Neutrophil (primary cell): ENCODE data around the gene CNOT1.

Experiments
- H3K27ac ChIP-seq: fragments of 200-600 bp; sonication (generic); 2 replicates; pipeline ENCODE4 v1.5.1; 2016; ENCODE audit warnings: mild to moderate bottlenecking, moderate library complexity
- H3K27me3 ChIP-seq: fragments of 200-600 bp; sonication (generic); 2 replicates; pipeline ENCODE4 v1.6.0; 2016; ENCODE audit warnings: mild to moderate bottlenecking
- H3K36me3 ChIP-seq: fragments of 200-600 bp; sonication (generic); 2 replicates; pipeline ENCODE4 v1.5.1; 2017
- H3K4me1 ChIP-seq, 2 experiments: fragments of 200-600 bp in 1 of 2; sonication (generic) in 1 of 2; 1 replicate in 1 of 2; 2 replicates in 1 of 2; pipeline versions ENCODE4 v1.5.1 to v1.6.1; 2013 to 2016; ENCODE audit warnings: low read depth in 1 of 2, low read length in 1 of 2, mild to moderate bottlenecking in 1 of 2, moderate library complexity in 1 of 2; ENCODE audit not compliant: control insufficient read depth in 1 of 2, insufficient read depth in 1 of 2
- H3K4me3 ChIP-seq, 2 experiments: fragments of 200-600 bp in 1 of 2; sonication (generic) in 1 of 2; 1 replicate in 1 of 2; 2 replicates in 1 of 2; pipeline ENCODE4 v1.5.1; 2013 to 2016; ENCODE audit warnings: low read depth in 1 of 2, low read length in 1 of 2, mild to moderate bottlenecking in 1 of 2, moderate library complexity in 1 of 2
- H3K9me3 ChIP-seq: fragments of 200-600 bp; sonication (generic); 2 replicates; pipeline ENCODE4 v1.5.1; 2016
- CTCF ChIP-seq: fragments of 200-600 bp; sonication (generic); IDR thresholded peaks from 2 replicates; pipeline ENCODE4 v1.5.1; 2016; ENCODE audit warnings: antibody characterized with exemption

The CNOT1 gene

GRCh38 chr16:58563235-58563634 lies 66.4 kb downstream of the CNOT1 start:
- Histone ChIP-seq H3K4me3 (no peak overlapping the region), H3K36me3 (peaks cover 71% of the 10 kb centered on the region), H3K27me3 (no peaks in the 10 kb centered on the region), H3K9me3 (no peaks in the 10 kb centered on the region), H3K4me1 (no peaks in the 10 kb centered on the region), H3K27ac (no peak overlapping the region)
- TF ChIP-seq CTCF: no peak

DNA sequence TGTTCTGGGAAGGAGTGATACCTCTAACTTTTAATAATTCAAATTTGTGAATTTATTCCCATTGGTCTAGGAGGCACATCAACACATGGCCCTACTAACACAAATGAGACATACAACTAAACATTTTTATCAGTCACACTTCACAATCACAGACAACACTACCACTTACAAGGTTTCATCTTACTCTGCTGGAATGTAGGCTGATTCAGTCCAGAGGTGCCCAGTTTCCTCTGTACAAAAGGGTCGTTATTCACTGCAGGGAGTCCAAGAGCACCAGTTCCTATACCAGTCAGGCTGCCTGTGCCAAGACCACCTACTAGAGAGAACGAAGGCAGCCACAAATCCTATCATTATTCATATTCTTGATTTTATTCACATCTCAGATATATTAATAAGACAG lies 72.9 kb downstream of the CNOT1 start:
- Histone ChIP-seq H3K4me3 (no peak overlapping the region), H3K27ac (no peak overlapping the region), H3K4me1 (no peaks in the 10 kb centered on the region), H3K9me3 (no peaks in the 10 kb centered on the region), H3K36me3 (peaks cover 94% of the 10 kb centered on the region), H3K27me3 (no peaks in the 10 kb centered on the region)
- no peak for TF ChIP-seq CTCF

GRCh38 chr16:58551496-58551895 lies 78.1 kb downstream of the CNOT1 start:
- no peak for TF ChIP-seq CTCF
- H3K27ac ChIP-seq: no peak overlapping the region
- no peak overlapping the region for H3K4me3 ChIP-seq
- H3K9me3 ChIP-seq: no peaks in the 10 kb centered on the region
- peaks cover 99% of the 10 kb centered on the region for H3K36me3 ChIP-seq
- H3K27me3 ChIP-seq: no peaks in the 10 kb centered on the region
- no peaks in the 10 kb centered on the region for H3K4me1 ChIP-seq

DNA sequence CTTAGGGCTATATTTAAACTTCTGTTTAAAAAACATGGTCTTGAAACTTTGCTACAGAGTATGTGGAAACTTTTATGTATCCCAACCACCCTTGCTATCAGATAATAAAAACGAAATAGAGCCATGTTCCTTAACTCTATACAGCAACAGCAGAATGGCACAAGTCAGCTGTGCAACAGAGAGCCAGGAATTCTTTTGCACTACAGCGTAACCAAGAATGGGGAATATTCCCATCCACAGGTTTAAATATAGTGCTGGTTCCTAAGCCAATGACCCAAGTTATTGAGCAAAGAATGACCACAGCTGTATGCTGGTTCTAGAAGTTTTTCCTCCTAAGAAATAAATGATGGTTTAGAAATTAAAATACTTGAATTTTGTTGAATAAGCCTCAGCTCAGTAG lies 81.2 kb downstream of the CNOT1 start:
- TF ChIP-seq CTCF: no peak
- Histone ChIP-seq H3K36me3 (peaks cover 99% of the 10 kb centered on the region), H3K4me3 (no peak overlapping the region)

GRCh38 chr16:58543685-58544084 lies 85.9 kb downstream of the CNOT1 start:
- no peaks in the 10 kb centered on the region for H3K9me3 ChIP-seq
- H3K27ac ChIP-seq: no peak overlapping the region
- no peak overlapping the region for H3K4me3 ChIP-seq
- no peaks in the 10 kb centered on the region for H3K27me3 ChIP-seq
- peaks cover 100% of the 10 kb centered on the region for H3K36me3 ChIP-seq
- no peaks in the 10 kb centered on the region for H3K4me1 ChIP-seq
- no peak for TF ChIP-seq CTCF

More for the DNA sequence above, 81.2 kb downstream of the CNOT1 start:
- Histone ChIP-seq H3K4me1 (no peaks in the 10 kb centered on the region), H3K27me3 (no peaks in the 10 kb centered on the region), H3K9me3 (no peaks in the 10 kb centered on the region), H3K27ac (no peak overlapping the region)

DNA sequence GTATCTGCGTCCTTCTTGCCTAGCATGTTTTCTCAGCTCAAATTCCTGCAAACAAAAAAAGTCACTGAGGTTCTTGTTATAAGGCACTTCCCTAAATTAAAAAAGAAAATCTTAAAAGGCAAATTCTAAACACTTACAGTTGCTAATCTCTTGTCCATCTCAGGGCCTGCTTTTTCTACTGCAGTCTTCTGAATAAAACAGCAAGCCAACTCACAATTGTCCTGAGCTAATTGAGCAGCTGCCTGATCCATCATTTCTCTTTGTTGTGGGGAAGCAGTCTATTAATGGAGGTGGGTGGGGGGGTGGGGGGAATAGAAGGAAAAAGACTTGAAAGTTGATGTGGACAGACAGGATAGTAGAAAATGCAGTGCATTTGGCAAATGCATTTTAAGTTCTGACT lies 87.3 kb downstream of the CNOT1 start:
- no peak for TF ChIP-seq CTCF

More for the DNA sequence above, 87.3 kb downstream of the CNOT1 start:
- Histone ChIP-seq H3K4me1 (no peaks in the 10 kb centered on the region), H3K4me3 (no peak overlapping the region), H3K27ac (no peak overlapping the region), H3K9me3 (no peaks in the 10 kb centered on the region), H3K27me3 (no peaks in the 10 kb centered on the region), H3K36me3 (peaks cover 100% of the 10 kb centered on the region)
